ENCODE measurements around the gene PITPNM3. TPM values are rescaled to one million over a fixed set of nuclear protein-coding genes. Genes with fewer than 3 reads are reported as not detected.

PITPNM3 gene
- total RNA-seq, 5 donors from 2014 or later (not counting 1 experiment from before 2014, with no cell fraction given): 0.20 to 0.98 (median 0.61) TPM

- Histone ChIP-seq H3K36me3 (ENCODE audit: control insufficient read depth in 2 of 2, extremely low read depth in 1 of 2, insufficient read depth in 1 of 2, low read length in 1 of 2) (no peaks in the 10 kb centered on the region), H3K4me1 (ENCODE audit: control insufficient read depth in 1 of 2, extremely low read depth in 1 of 2, insufficient read depth in 2 of 2, low read length in 2 of 2) (no peaks in the 10 kb centered on the region), H3K9me3 (no peaks in the 10 kb centered on the region), H3K4me3 (ENCODE audit: control insufficient read depth in 1 of 2, extremely low read depth in 1 of 2, low read length in 1 of 2) (no peak overlapping the region), H3K27me3 (replicated peaks in 1 of 2; ENCODE audit: control insufficient read depth in 2 of 2, extremely low read depth in 1 of 2, insufficient read depth in 2 of 2, low read length in 1 of 2) (no peaks in the 10 kb centered on the region), H3K27ac (ENCODE audit: low read length) (no peak overlapping the region)
- POLR2A ChIA-PET: no interaction called here
- Mint-ChIP-seq H3K27ac (no peak overlapping the region), H3K9me3 (no peaks in the 10 kb centered on the region), H3K27me3 (no peaks in the 10 kb centered on the region), H3K4me3 (no peak overlapping the region), H3K36me3 (no peaks in the 10 kb centered on the region), H3K4me1 (no peaks in the 10 kb centered on the region)
- WGBS (ENCODE audit: insufficient coverage): 97% methylated on average over 6 of the region's 11 CpGs
- DNase-seq (no peak), ATAC-seq (replicated peaks in 1 of 4) (no peak)
- CTCF ChIA-PET: no interaction called here
These were observed 54.2 kb downstream of the PITPNM3 start for GRCh38 chr17:6502142-6502541.

DNA sequence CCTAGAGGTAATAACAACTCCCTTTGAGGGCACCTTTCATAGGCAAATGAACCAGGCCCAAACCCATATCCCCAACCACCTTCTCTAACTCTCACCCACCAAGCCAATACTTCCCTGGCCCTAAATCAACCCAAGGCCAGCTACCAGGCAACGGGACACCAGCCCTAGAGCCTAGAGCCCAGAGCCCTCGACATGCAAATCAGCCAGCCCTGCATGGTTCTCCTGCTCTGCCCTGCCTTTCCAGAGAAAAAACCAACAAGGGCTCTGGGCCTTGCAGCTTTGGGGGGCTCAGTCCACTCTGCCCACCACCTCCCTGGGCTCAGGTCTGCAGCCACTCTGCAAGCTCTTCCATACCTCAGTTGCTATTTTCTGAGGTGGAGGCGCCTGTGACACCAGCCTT lies 55.0 kb downstream of the PITPNM3 start:
- Mint-ChIP-seq H3K36me3 (no peaks in the 10 kb centered on the region), H3K4me1 (peaks cover 4 to 8% (median 6%) of the 10 kb centered on the region in 3 donors), H3K27me3 (peaks cover 0 to 3% of the 10 kb centered on the region in 2 donors), H3K4me3 (no peak overlapping the region), H3K27ac (no peak overlapping the region), H3K9me3 (no peaks in the 10 kb centered on the region)
- Histone ChIP-seq H3K4me1 (ENCODE audit: control insufficient read depth in 1 of 2, extremely low read depth in 1 of 2, insufficient read depth in 2 of 2, low read length in 2 of 2) (peaks cover 0 to 3% of the 10 kb centered on the region in 2 experiments), H3K9me3 (no peaks in the 10 kb centered on the region), H3K27ac (ENCODE audit: low read length) (no peak overlapping the region), H3K36me3 (ENCODE audit: control insufficient read depth in 2 of 2, extremely low read depth in 1 of 2, insufficient read depth in 1 of 2, low read length in 1 of 2) (no peaks in the 10 kb centered on the region), H3K4me3 (ENCODE audit: control insufficient read depth in 1 of 2, extremely low read depth in 1 of 2, low read length in 1 of 2) (no peak overlapping the region), H3K27me3 (replicated peaks in 1 of 2; ENCODE audit: control insufficient read depth in 2 of 2, extremely low read depth in 1 of 2, insufficient read depth in 2 of 2, low read length in 1 of 2) (no peaks in the 10 kb centered on the region)
- ChIA-PET CTCF (no interaction called here), POLR2A (no interaction called here)
- 68% methylated on average over 3 of the region's 3 CpGs for WGBS (ENCODE audit: insufficient coverage)
- ATAC-seq (replicated peaks in 1 of 4): no peak
- DNase-seq: peak in 1 of 35 experiments; percentile 0

DNA sequence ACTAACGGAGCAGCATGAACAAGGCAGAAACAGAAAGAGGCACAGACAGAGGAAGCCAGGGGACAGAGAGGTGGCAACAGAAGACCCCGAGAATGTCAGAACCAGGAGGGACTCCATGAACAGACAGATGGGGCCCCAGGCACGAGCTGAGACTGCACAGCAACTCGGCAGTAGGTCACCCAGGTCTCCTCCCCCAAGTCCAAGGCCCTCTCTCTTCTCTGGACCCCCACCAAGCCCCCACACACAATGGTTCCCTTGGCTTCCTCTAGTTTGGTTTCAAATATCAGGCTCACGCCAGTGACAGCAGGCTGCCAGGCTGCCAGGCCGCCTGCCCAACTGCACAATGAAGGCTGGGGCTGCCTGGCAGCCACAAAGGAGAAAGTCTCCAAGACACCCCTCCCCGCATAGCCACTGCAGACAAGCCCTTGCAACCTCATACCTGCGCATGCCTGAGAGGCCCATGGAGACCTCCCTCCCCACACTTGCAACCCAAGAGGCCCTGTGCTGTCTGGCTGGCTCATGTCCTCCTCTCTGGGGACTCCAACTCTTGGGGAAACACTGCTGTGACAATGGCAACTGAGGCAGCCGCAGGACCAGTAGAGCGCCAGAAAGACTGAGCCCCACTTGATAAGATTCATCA lies 57.3 kb downstream of the PITPNM3 start:
- peak in 1 of 35 experiments; percentile 13 for DNase-seq

DNA sequence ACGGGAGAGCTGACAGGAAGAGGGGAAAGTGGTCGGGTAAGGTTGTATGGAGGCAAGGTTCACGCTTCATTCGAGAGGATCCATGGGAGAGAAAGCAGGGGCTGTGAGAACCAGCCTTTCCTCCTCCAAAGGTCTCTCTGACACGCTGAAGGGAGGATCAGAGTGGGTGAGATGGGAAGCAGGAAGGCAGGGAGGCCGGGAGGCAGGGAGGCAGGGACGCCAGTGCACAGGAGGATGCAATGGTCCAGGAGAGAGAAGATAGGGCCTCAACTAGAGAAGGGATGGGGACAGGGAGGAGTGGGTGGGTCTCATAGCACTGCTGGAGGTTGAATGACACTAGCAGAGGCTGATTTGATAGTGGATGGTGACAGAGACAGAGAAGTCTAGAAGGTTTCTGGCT lies 58.0 kb downstream of the PITPNM3 start:
- ChIA-PET CTCF (no interaction called here), POLR2A (no interaction called here)
- Histone ChIP-seq H3K27ac (ENCODE audit: low read length) (no peak overlapping the region), H3K4me3 (ENCODE audit: control insufficient read depth in 1 of 2, extremely low read depth in 1 of 2, low read length in 1 of 2) (no peak overlapping the region), H3K27me3 (replicated peaks in 1 of 2; ENCODE audit: control insufficient read depth in 2 of 2, extremely low read depth in 1 of 2, insufficient read depth in 2 of 2, low read length in 1 of 2) (no peaks in the 10 kb centered on the region), H3K36me3 (ENCODE audit: control insufficient read depth in 2 of 2, extremely low read depth in 1 of 2, insufficient read depth in 1 of 2, low read length in 1 of 2) (no peaks in the 10 kb centered on the region), H3K4me1 (ENCODE audit: control insufficient read depth in 1 of 2, extremely low read depth in 1 of 2, insufficient read depth in 2 of 2, low read length in 2 of 2) (peaks cover 2 to 15% of the 10 kb centered on the region in 2 experiments), H3K9me3 (no peaks in the 10 kb centered on the region)
- no peak overlapping the region for H3K4me3 Mint-ChIP-seq
- ATAC-seq (replicated peaks in 1 of 4) (no peak), DNase-seq (peak in 1 of 35 experiments; percentile 21)
- H3K9me3 Mint-ChIP-seq: no peaks in the 10 kb centered on the region
- H3K36me3 Mint-ChIP-seq: no peaks in the 10 kb centered on the region
- H3K27ac Mint-ChIP-seq: peak overlapping the region in 1 of 2 donors; percentile 37
- H3K27me3 Mint-ChIP-seq: peaks cover 0 to 3% of the 10 kb centered on the region in 2 donors
- H3K4me1 Mint-ChIP-seq: peaks cover 18 to 22% (median 20%) of the 10 kb centered on the region in 3 donors
- WGBS (ENCODE audit: insufficient coverage): 68% methylated on average over 4 of the region's 7 CpGs

More for the DNA sequence above, 57.3 kb downstream of the PITPNM3 start:
- 87% methylated on average over 10 of the region's 10 CpGs for WGBS (ENCODE audit: insufficient coverage)
- Mint-ChIP-seq H3K36me3 (no peaks in the 10 kb centered on the region), H3K27me3 (peaks cover 0 to 3% of the 10 kb centered on the region in 2 donors), H3K4me1 (peaks cover 18 to 22% (median 20%) of the 10 kb centered on the region in 3 donors), H3K9me3 (no peaks in the 10 kb centered on the region), H3K27ac (no peak overlapping the region), H3K4me3 (no peak overlapping the region)
- ChIA-PET POLR2A (no interaction called here), CTCF (no interaction called here)
- Histone ChIP-seq H3K4me1 (ENCODE audit: control insufficient read depth in 1 of 2, extremely low read depth in 1 of 2, insufficient read depth in 2 of 2, low read length in 2 of 2) (peaks cover 2 to 15% of the 10 kb centered on the region in 2 experiments), H3K27me3 (replicated peaks in 1 of 2; ENCODE audit: control insufficient read depth in 2 of 2, extremely low read depth in 1 of 2, insufficient read depth in 2 of 2, low read length in 1 of 2) (no peaks in the 10 kb centered on the region), H3K27ac (ENCODE audit: low read length) (no peak overlapping the region), H3K4me3 (ENCODE audit: control insufficient read depth in 1 of 2, extremely low read depth in 1 of 2, low read length in 1 of 2) (no peak overlapping the region), H3K9me3 (no peaks in the 10 kb centered on the region), H3K36me3 (ENCODE audit: control insufficient read depth in 2 of 2, extremely low read depth in 1 of 2, insufficient read depth in 1 of 2, low read length in 1 of 2) (no peaks in the 10 kb centered on the region)
- no peak for ATAC-seq (replicated peaks in 1 of 4)

DNA sequence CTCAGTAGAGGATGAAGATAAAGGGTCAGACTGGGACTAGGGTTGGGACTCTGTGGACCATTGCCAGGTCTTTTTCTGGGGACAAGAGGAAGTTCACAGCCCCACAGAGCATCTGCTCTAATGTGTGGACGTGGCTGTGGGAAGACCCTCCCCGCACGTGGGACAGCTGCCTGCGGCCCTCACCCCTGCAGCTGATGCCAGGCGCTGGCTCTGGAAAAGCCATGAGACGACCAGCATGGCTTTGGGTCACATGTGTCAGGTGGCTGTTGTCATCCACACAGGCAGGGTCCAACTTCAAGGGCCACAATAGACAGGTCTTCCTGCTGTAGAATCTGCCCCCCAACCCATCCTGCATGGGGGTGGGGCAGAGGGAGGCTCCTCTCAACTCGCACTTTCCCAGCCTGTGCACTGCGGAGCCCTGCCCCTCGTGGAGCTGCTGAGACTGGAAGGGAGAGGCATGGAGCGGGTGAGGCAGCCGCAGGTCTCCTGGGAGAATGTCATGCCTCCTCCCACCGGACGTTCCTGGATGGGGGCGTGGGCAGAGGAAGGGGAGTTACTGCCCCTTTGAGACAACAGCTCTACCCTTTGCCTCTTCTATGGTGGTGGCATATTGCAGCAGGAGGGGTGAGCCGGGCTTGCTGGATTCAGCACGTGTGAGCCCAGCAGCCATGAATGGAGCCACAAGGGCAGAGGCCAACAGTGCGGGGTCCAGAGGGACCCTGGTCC lies 58.7 kb downstream of the PITPNM3 start:
- H3K9me3 Mint-ChIP-seq: no peaks in the 10 kb centered on the region
- H3K36me3 ChIP-seq (ENCODE audit: control insufficient read depth in 2 of 2, extremely low read depth in 1 of 2, insufficient read depth in 1 of 2, low read length in 1 of 2): no peaks in the 10 kb centered on the region
- no peak overlapping the region for H3K27ac ChIP-seq (ENCODE audit: low read length)
- peaks cover 18 to 22% (median 20%) of the 10 kb centered on the region in 3 donors for H3K4me1 Mint-ChIP-seq
- H3K27ac Mint-ChIP-seq: no peak overlapping the region
- H3K27me3 Mint-ChIP-seq: peaks cover 0 to 3% of the 10 kb centered on the region in 2 donors
- ChIA-PET CTCF (no interaction called here), POLR2A (no interaction called here)
- H3K4me3 ChIP-seq (ENCODE audit: control insufficient read depth in 1 of 2, extremely low read depth in 1 of 2, low read length in 1 of 2): no peak overlapping the region
- H3K9me3 ChIP-seq: no peaks in the 10 kb centered on the region
- H3K4me1 ChIP-seq (ENCODE audit: control insufficient read depth in 1 of 2, extremely low read depth in 1 of 2, insufficient read depth in 2 of 2, low read length in 2 of 2): peaks cover 2 to 15% of the 10 kb centered on the region in 2 experiments
- H3K36me3 Mint-ChIP-seq: no peaks in the 10 kb centered on the region
- DNase-seq: peak in 1 of 35 experiments; percentile 12
- ATAC-seq (replicated peaks in 1 of 4): no peak
- 68% methylated on average over 9 of the region's 17 CpGs for WGBS (ENCODE audit: insufficient coverage)
- H3K27me3 ChIP-seq (replicated peaks in 1 of 2; ENCODE audit: control insufficient read depth in 2 of 2, extremely low read depth in 1 of 2, insufficient read depth in 2 of 2, low read length in 1 of 2): peaks cover 0 to 2% of the 10 kb centered on the region in 2 experiments
- H3K4me3 Mint-ChIP-seq: no peak overlapping the region

- Histone ChIP-seq H3K27me3 (replicated peaks in 1 of 2; ENCODE audit: control insufficient read depth in 2 of 2, extremely low read depth in 1 of 2, insufficient read depth in 2 of 2, low read length in 1 of 2) (peaks cover 0 to 2% of the 10 kb centered on the region in 2 experiments), H3K27ac (ENCODE audit: low read length) (no peak overlapping the region), H3K36me3 (ENCODE audit: control insufficient read depth in 2 of 2, extremely low read depth in 1 of 2, insufficient read depth in 1 of 2, low read length in 1 of 2) (no peaks in the 10 kb centered on the region), H3K9me3 (no peaks in the 10 kb centered on the region), H3K4me1 (ENCODE audit: control insufficient read depth in 1 of 2, extremely low read depth in 1 of 2, insufficient read depth in 2 of 2, low read length in 2 of 2) (peaks cover 2 to 15% of the 10 kb centered on the region in 2 experiments), H3K4me3 (ENCODE audit: control insufficient read depth in 1 of 2, extremely low read depth in 1 of 2, low read length in 1 of 2) (no peak overlapping the region)
- no peak overlapping the region for H3K27ac Mint-ChIP-seq
- peaks cover 0 to 3% of the 10 kb centered on the region in 2 donors for H3K27me3 Mint-ChIP-seq
- ChIA-PET POLR2A (no interaction called here), CTCF (no interaction called here)
- H3K4me1 Mint-ChIP-seq: peaks cover 18 to 22% (median 20%) of the 10 kb centered on the region in 3 donors
- H3K36me3 Mint-ChIP-seq: no peaks in the 10 kb centered on the region
- H3K4me3 Mint-ChIP-seq: peak overlapping the region in 2 of 3 donors; percentile 34 to 70
- H3K9me3 Mint-ChIP-seq: no peaks in the 10 kb centered on the region
- 40% methylated on average over 13 of the region's 15 CpGs for WGBS (ENCODE audit: insufficient coverage)
- peak in 1 of 35 experiments; percentile 15 for DNase-seq
- ATAC-seq (replicated peaks in 1 of 4): no peak
These were observed 59.5 kb downstream of the PITPNM3 start for GRCh38 chr17:6496640-6497441.

Measured in T-cell (primary cell).